Measurements from ENCODE around the gene ASIC3.

Gene ASIC3

DNA sequence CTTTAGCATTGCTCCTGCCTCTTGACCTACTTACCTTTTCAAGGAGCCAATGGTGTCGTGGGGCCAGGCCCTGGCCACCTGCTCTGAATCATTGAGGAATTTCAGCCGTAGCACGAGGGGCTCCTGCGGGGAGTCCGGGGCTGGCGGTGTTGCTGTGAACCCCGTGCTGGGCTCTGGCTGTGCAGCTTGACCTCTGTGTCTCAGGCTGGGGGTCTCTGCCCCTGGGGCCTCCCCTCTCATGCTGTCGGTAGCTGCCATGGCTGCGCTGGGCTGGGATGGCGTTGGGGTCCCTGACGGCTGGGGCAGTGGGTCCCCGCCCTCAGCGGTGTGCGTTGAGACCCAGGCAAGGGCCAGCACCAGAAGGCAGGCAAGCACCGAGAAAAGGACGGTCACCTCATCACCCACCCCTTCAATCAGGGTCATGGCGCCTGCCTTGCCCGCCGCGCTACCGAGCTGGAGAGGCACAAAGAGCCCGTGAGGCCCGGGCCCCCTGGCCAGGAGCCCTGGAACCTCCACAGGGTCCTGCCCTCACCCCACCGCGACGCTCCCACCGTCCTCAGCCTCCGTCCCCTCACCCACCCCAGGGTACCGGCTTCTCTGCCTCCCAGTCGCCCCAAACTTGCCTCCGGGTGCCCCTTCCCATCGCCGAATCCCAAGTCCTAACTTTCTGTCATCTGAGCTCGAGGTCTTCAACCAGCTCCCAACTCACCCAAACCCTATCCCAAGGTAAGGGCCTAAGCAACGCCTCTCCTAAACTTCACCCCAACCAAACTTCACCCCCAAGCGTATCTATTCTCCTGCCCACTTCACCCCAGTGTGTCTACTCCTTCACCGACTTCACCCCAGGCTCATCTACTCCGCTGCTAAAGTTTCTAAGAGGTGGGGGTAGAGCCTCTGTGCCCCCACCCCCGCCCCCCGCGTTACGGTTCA, 34.1 kb downstream of the ASIC3 start:
- FAIRE-seq (no peak), DNase-seq (ENCODE audit: extremely low spot score, insufficient read length, low read depth) (no peak)

DNA sequence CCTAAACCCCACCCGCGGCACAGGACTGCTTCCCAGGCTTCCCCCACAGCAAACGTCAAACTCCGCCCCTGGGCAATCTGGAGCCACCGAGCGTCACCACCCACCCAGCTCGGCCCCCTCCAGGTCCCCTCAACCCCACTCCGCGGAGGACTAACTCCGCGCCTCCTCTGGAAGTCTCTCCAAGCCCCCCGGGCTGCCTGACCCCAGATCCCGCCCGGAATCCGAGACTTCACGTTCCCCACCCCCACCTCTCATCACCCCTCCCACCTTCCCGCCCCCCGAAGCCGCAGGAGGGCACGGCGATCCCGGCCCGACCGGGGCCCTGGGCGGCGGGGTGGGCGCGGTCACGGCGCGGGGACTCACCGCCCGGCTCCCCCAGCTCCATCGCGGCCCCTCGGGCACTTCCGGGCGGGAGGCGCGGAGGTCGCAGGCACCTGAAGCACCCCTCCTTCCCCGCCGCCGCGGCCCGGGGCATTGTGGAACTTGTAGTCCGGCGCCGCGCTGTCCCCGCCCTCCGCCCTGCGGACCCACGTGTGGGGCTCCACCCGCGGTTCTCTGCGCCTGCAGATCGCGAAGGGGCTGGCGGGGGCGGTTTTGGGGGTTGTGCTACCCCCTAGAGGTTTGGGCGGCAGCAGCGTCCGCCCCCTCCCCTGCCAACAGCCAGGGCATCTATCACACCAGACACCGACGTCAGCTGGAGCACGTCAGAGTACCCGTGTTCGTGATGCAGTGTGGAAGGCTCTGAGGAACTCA, 34.9 kb downstream of the ASIC3 start, which contains the start of gene TMUB1:
Gene TMUB1 (minus strand): TSS at position 423 of the 753 bp plus-strand sequence. CDS start 930 bp downstream, outside the sequence.
- FAIRE-seq (peak; percentile 46), DNase-seq (ENCODE audit: extremely low spot score, insufficient read length, low read depth) (peak; percentile 58)

- DNase-seq (ENCODE audit: extremely low spot score, insufficient read length, low read depth) (no peak), FAIRE-seq (no peak)
These were observed 35.5 kb downstream of the ASIC3 start for GRCh38 chr7:151083824-151084160.

- DNase-seq (ENCODE audit: extremely low spot score, insufficient read length, low read depth) (no peak), FAIRE-seq (no peak)
These were observed 37.0 kb downstream of the ASIC3 start for GRCh38 chr7:151085329-151085690.

- FAIRE-seq (no peak), DNase-seq (ENCODE audit: extremely low spot score, insufficient read length, low read depth) (peak; percentile 73)
These were observed 37.6 kb downstream of the ASIC3 start, which contains the start of gene AGAP3 for GRCh38 chr7:151085691-151086620. TSS of gene AGAP3 (plus strand) at chr7:151086475. CDS start at chr7:151086742, 267 bp downstream.

GRCh38 chr7:151086802-151087244, 38.5 kb downstream of the ASIC3 start:
- DNase-seq (ENCODE audit: extremely low spot score, insufficient read length, low read depth) (no peak), FAIRE-seq (no peak)

DNA sequence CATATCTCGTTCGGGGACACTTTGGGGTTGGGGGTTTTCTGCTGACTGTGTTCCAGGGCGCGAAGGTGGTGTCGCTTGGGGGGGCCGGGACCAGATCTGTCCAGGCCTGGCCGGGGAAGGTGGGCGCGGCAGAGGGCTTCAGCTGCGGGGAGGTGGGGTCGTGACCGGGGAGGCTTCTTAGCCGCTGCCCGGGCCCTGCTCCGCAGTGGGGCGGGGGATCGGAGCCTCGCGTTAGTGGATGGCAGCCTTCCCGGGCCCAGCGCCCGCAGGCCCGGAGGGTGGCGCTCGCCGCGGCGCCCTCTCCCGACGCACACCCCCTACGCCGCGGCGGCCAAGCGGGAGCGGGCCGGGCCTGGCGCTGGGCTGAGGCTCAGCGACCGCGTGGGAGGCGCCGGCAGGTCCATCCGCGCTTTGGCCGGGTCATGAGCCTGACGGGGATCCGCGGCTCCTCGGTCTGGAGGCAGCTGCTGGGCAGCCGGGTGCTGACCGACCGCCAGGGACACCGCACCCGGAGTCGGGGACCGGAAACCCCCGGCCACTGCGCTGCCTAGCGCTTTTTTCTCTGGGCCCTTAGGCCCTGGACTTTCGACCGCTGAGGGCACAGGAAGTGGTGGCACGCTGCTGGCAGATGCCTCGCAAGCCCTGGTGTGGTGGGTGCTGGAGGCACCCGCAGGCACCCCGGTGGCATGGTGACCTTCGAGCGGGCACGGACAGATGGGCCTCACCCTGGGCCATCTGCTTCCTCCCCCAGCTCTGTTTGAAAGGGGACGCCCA, 39.1 kb downstream of the ASIC3 start:
- no peak for DNase-seq (ENCODE audit: extremely low spot score, insufficient read length, low read depth)

DNA sequence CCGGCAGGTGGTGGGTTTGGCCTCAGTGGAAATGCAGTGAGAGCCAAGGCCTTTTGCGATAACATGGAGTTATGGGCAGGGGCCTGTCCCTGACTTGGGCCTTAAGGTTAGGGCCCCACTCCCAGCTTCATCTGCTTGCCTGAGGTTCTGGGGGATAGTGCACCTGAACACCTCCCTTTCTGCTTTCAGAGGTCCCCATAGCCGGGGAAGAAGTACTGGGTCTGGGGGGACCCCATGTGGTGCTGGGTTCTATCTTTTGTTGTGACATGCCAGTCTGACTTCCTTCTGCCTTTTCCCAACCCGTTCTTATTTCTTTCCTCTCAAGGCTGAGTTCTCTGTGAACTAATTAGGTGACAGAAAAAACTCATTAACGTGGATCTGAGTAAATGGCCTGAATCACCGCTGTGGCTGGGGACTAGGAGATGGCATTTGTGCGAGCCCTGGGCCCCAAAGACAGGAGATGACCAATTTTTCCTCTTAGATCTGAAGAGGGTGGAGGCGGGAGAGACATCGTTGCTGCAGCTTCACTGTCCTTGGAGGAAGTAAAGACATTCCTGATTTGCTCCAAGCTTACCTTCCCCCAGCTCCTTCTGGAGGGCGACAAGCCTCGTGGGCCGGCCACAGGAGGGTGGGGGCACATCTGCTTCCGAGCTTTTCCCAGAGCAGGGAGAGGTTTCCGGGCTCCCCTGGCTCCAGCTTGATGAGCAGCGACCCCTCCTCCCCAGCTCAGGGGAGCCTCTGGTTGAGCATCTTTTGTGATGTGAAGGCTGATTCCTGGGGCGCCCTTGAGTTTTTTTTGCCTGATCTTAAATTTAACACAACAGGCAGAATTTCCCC, 39.9 kb downstream of the ASIC3 start:
- DNase-seq (ENCODE audit: extremely low spot score, insufficient read length, low read depth) (no peak), FAIRE-seq (no peak)

More for the DNA sequence above, 39.1 kb downstream of the ASIC3 start:
- FAIRE-seq = no peak

DNA sequence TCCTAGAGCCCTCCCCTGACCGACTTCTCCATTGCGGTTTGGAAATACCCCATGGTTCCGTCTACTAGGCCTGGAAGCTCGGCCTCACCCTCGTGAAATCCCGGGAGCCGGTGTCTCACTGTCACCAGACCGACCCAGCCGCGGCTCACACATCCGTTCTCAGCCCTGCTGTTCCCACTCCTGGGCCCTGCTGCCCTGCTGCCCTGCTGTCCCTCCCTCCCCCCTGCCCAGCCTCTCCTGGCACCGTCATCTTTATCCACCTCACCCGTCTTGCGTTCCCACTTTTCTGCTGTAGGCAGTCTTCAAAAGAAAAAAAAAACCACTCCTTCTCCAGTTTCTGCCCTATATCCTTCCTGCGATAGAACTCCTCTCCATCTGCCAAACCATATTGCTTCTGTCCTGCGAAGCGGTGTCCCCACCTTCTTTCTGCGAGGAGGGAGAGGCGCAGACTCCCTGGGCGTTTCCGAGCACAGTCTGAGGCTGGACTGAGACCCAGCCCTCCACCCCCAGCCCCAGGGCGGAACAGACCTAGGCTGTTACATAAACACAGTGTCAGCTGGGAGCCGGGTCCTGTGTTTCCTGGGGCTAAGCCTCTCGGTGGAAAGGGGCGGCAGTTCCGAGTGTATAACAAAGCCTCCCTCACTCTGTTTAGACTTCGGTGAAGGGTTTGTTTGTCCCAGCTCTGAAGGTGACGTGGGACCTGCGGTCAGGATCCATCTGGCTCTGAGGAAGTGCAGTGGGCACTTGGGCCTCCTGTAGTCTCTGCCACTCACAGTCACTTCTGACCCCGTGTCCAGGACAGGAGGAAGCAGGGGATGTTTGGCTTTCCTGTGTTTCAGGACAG, 40.7 kb downstream of the ASIC3 start:
- no peak for FAIRE-seq

GRCh38 chr7:151089893-151090730, 41.8 kb downstream of the ASIC3 start:
- DNase-seq (ENCODE audit: extremely low spot score, insufficient read length, low read depth) (no peak), FAIRE-seq (no peak)

More for the DNA sequence above, 40.7 kb downstream of the ASIC3 start:
- no peak for DNase-seq (ENCODE audit: extremely low spot score, insufficient read length, low read depth)

DNA sequence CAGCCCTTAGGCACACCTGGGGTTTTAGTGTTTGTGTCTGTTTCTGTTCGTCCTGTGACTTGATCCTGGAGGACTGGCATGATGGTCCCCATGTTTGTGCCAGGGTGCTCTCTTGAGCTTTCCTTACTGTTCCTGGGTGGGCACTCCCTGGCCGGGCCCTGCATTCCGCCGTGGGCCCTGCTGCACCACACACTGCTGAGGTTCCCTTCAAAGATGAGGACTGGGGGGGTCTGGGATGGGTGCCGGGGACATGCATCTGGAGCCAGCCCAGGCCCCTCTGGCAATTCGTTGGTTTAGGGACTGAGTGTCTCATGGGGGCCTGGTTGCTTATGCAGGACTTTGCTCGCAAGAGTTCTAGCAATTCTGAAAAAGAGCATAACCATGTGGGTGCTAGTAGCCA, 42.7 kb downstream of the ASIC3 start:
- FAIRE-seq = no peak
- DNase-seq (ENCODE audit: extremely low spot score, insufficient read length, low read depth) = no peak

DNA sequence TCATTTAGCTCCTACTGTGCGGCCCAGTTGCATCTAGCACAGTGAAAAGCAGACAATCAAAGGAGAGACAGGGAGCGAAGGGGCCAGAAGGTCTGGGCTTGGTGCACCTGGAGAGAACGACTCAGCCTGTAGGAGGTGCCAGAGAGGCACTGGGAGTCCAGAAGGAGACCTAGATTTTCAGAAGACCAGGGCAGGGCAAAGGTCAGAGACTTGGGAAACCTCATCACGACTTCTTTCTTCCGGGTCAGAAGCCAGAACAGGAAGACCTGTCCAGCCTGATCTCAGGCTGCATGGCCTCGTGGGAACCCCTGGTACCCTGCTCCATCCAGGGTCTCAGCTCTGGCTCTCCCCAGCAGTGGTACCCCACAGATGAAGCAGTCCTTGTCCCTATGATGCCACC, 43.1 kb downstream of the ASIC3 start:
- FAIRE-seq = no peak
- DNase-seq (ENCODE audit: extremely low spot score, insufficient read length, low read depth) = no peak

GRCh38 chr7:151091988-151092387, 43.7 kb downstream of the ASIC3 start:
- DNase-seq (ENCODE audit: extremely low spot score, insufficient read length, low read depth) (no peak), FAIRE-seq (no peak)

- FAIRE-seq (no peak), DNase-seq (ENCODE audit: extremely low spot score, insufficient read length, low read depth) (no peak)
These were observed 45.4 kb downstream of the ASIC3 start for GRCh38 chr7:151093748-151094147.

DNA sequence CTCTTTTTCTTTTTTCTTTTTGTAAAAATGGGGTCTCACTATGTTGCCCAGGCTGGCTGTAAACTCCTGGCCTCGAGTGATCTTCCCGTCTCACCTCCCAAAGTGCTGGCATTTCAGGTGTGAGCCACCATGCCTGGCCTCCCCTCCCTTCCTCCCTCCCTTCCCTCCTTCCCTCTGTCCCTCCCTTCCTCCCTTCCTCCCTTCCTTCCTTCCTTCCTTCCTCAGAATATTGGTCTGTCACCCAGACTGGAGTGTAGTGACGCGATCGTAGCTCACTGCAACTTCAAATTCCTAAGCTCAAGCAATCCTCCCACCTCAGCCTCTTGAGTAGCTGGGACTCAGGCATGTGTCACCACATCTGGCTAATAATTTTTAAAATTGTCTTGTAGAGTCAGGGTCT, 46.3 kb downstream of the ASIC3 start:
- no peak for FAIRE-seq

GRCh38 chr7:151095123-151095797, 46.9 kb downstream of the ASIC3 start:
- FAIRE-seq = no peak
- no peak for DNase-seq (ENCODE audit: extremely low spot score, insufficient read length, low read depth)

More for the DNA sequence above, 46.3 kb downstream of the ASIC3 start:
- DNase-seq (ENCODE audit: extremely low spot score, insufficient read length, low read depth) = no peak

Measured in GM18507 (cell line).